NK-92 (cell line): ENCODE results near the gene LAP3.
"Not testable (repeated sequence)": the region's sequence is repeated elsewhere in the genome, so short reads cannot be mapped to it uniquely, and the experiment has no call there.

Experiments used
- DNase-seq: peaks from one replicate; lab custom pipeline; 2025; ENCODE audit not compliant: unreplicated experiment; lab: John Stamatoyannopoulos, UW

The LAP3 gene

DNA sequence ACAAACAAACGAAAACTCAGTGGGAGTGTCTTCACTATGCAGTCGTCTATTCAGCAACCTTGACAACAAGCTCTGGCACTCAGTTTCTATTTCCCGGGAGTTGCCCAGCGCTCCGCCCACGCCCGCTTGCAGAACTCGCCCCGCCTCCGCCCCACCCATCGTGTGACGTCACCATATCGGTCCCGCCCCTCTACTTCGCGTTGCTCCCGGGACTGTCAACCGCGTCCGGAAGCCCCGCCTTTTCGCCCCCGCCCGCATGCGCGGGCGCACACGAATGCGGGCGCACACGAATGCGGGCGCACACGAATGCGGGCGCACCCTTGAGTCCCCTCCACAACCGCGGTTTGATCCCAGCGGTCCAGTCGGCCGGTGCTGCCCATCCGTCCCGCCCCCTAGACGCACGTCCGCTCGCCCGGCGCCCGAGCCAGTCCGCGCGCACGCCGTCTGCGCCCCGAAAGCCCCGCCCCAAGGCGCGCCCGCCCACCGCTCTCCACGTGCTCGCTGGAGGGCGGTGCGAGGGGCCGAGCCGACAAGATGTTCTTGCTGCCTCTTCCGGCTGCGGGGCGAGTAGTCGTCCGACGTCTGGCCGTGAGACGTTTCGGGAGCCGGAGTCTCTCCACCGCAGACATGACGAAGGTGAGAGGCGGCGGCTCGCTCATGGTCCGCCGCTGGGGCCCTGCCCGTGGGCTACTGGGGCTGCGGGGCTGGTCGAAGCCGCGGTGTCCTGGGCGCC lies at the start of gene LAP3:
Gene LAP3 (plus strand): TSS at position 267 of the 733 bp plus-strand sequence. CDS start 268 bp downstream, at position 535.
- DNase-seq, result peak; percentile 91

DNA sequence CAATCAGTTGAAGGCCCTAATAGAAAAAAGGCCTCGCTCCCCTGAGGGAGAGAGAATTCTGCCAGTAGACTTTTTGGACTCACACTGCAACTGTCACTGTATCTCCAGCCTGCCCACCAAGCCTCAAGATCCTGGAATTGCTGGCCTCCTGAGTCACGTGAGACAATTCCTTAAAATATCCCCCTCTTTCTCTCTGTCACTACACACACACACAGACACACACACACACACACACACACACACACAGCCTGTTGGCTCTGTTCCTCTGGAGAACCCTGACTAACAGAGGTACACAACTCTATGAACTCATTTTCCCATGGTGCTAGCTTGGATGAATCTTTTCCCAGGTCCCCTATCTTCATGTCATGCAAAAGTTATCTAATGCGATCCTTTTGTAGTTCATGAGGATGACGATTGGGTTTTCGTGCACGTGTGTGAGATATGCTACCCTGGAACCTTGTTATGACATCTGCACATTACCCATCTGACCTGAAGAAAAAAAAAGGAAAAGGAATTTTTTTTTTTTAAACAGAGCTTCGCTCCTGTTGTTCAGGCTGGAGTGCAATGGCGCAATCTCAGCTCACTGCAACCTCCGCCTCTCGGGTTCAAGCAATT lies 48.3 kb upstream of the LAP3 start:
- no peak for DNase-seq

GRCh38 chr4:17531538-17532285 lies 45.3 kb upstream of the LAP3 start:
- DNase-seq, result no peak

DNA sequence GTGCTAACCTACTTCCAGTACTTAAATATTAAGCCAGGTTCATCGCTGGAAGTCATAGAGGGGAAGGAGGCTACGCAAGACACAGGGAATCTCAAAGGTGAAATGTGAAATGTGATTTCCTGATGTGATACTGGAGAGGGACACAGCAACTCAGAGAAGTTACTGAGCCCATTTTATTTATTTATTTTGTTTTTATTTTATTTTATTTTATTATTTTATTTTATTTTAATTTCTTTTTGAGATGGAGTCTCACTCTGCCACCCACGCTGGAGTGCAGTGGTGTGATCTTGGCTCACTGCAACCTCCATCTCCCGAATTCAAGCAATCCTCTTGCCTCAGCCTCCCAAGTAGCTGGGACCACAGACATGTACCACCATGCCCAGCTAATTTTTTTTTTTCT lies 42.3 kb upstream of the LAP3 start:
- no peak for DNase-seq

- no peak for DNase-seq
These were observed 41.8 kb upstream of the LAP3 start for GRCh38 chr4:17535242-17535641.

DNA sequence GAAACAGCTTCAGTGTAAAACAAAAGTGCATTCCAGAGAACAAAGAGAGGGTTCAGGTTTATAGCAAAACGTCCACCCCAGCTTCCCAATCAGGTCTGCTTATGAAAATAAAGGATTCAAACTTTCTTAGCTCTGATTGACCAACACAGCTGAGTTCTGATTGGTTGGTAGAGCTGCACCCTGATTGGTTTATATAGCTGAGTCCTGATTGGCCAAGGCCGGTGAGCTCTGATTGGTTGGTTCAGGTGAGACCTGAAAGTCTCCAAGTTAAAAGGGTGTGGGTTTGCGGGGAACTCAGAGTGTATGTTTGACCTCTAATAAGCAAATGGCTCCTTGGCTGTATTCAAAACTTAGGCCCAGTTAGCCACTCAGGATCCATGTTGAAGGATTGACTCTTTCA lies 41.1 kb upstream of the LAP3 start:
- no peak for DNase-seq

DNA sequence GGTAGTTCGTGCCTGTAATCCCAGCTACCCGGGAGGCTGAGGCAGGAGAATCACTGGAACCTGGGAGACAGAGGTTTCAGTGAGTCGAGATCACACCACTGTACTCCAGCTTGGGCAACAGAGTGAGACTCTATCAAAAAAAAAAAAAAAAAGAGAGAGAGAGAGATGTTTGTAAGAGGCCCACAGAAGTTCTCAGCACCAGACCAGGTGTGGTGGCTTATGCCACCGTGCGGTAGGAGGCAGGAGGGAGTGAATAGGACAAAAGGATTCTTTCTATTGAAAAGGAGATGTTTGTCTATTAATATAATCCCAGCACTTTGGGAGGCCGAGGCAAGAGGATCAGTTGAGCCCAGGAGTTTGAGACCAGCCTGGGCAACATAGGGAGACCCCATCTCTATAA lies 39.9 kb upstream of the LAP3 start:
- DNase-seq, result not testable (repeated sequence)

- no peak for DNase-seq
These were observed 32.8 kb upstream of the LAP3 start for GRCh38 chr4:17544205-17544604.

DNA sequence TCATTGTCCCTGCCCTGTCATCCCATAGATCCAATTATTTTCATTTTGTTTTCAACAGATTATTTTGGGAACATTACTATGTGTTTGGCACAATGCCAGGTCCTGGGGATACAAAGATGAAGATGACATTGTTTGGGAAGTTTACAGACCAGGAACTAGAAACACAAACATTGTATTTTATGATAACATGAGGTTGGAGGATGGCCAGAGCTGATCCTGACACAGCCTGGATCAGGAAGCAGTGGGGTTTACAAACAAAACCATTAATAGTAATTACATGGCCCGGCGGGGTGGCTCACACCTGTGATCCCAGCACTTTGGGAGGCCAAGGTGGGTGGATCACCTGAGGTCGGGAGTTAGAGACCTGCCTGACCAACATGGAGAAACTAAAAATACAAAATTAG lies 32.2 kb upstream of the LAP3 start:
- DNase-seq, result no peak

DNA sequence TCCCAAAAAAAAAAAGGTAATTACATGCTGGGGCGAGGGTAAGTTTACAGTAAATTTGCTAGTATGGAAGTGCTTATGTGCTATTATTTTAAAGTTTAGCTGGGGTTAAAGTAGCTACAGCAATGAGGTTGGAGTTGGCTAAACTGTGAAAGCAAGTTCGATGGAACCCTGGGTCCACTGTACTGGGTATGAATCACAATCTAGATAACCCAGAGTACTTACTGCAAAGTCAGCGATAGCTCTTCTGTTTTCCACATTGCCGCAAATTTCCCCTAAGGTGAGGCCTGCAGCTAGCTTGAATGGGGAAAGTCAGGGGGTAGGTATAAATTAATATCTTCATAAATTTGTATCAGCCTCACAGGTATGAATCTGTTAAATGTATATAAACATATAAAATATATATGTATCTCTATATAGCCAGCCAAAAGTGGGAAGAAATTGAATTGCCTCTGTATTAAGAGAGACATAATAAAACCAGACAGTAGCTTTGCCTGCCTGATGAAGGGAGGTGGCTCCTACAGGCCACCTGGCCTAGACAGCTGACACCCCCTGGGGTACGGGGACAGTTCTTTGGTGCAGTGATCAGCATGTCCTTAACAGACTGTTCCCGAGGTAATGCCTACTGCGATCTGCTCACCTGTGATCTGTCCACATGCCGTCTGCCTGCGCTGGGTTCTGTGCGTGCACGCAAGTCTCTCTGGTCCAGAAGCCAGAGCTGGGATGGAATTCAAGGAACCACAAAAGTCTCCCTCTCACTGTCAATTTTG lies 31.4 kb upstream of the LAP3 start:
- no peak for DNase-seq

DNA sequence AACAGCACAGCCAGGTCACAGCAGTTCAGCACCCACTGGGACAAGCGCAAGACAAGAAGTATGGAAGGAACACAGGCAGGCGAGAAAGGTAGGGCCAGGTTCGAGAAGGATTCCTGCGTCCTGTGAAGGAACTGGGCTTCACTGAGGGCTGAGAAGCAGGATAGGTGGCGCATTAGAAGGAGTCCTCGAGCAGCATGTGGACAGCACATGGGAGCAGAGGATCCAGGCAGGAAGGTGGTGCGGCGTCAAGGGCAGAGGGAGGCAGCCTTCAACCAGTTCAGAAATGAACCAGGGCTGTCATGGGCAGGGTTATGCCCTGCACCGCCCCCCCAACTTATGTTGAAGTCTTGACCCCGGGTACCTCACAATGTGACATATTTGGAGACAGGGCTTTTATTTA lies 30.8 kb upstream of the LAP3 start:
- DNase-seq, result no peak

- no peak for DNase-seq
These were observed 30.3 kb upstream of the LAP3 start for GRCh38 chr4:17546678-17547077.

GRCh38 chr4:17550549-17550948 lies 26.4 kb upstream of the LAP3 start:
- DNase-seq, result no peak

DNA sequence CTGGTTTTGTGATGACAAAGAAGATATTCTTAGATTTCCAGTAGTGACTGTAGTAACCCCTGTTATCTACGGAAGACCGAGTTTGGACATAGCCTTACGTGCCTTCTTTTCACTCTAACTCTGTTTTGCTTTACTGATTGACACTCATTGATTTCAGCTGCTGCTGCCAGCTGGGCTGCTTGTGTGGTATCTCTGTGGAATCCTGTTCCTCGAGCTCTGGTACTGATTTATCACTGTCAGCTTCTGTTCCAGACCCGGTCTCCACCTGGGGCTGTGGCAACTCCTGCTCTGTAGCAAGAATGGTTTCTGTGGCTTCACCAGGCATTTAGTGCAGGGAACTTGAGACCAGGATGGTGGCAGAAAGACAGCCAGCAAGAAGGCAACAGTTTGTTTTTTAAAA lies 24.6 kb upstream of the LAP3 start:
- DNase-seq, result no peak

DNA sequence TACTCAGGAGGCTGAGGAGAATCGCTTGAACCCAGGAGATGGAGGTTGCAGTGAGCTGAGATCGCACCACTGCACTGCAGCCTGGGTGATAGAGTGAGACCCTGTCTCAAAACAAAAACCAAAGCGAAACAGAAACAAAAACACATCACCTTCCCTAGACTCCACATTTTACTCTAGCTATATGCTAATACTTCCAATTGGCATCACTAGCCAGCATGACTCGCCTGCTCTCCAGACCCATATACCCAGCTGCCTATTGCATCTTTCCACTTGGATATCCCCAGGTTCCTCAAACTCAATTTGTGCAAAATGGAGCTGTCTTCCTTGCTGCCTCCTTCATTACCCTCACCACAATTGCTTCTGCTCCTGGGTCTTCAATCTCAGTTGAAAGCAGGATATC lies 22.4 kb upstream of the LAP3 start:
- DNase-seq, result no peak

GRCh38 chr4:17556498-17556897 lies 20.5 kb upstream of the LAP3 start:
- no peak for DNase-seq

GRCh38 chr4:17557880-17558279 lies 19.1 kb upstream of the LAP3 start:
- no peak for DNase-seq

DNA sequence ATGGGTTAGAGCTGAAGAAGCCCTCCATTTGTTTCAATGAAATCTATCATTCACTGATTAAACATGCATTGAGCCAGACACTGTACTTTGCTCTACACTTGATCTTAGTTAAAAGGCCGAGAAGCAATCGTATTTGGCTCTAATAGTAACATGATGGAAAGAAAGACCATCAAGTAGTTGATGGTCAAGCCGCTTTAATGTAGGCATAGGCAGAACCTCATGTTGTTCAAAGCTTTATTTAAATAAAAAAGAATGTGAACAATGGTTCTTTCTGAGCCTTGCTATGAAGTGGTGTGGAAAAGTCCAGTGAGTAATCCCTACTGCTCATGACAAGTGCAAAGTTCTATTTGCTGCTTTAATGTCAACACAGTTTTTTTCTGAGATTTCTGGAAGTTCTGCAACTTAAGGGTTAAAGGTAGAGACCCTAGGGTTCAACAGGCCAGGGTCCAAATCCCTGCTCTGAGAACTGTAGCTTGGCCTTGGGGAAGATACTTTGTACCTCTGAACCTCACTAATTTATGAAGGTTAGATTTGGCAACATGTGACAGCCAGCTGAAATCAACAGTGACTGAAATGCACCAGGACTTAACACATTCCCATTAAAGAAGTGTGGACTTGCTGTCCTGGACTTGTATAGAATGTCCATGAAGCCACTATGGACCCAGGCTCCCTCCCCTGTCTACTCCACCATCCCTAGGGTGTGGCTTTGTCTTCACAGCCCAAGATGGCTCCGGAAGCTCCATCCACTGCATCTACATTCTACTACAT lies 17.9 kb upstream of the LAP3 start:
- no peak for DNase-seq

GRCh38 chr4:17559709-17560048 lies 17.3 kb upstream of the LAP3 start:
- DNase-seq, result no peak

GRCh38 chr4:17560065-17560673 lies 16.8 kb upstream of the LAP3 start:
- no peak for DNase-seq
